NB4 (cell line): ENCODE data around the gene ADGRB2.
A peak's percentile ranks its signal among the peaks of the same experiment; 100 is the strongest.

Source experiments
- DNase-seq: peaks from one replicate; pipeline ENCODE4 v3.0.0; 2010; ENCODE audit warnings: low read depth
- H3K4me3 ChIP-seq: one replicate; pipeline ENCODE4 v1.5.1; 2011; ENCODE audit warnings: mild to moderate bottlenecking, low read depth, low read length, moderate library complexity
- CTCF ChIP-seq: IDR thresholded peaks from one replicate; pipeline ENCODE4 v1.5.1; 2012; ENCODE audit warnings: low read depth, low read length
- MAX ChIP-seq: IDR thresholded peaks from 2 replicates; pipeline ENCODE4 v1.6.1; 2011; ENCODE audit warnings: low read depth, low read length
- MYC ChIP-seq: IDR thresholded peaks from 2 replicates; pipeline ENCODE4 v1.6.1; 2011; ENCODE audit warnings: low read depth, low read length
- POLR2A ChIP-seq: IDR thresholded peaks from 2 replicates; pipeline ENCODE4 v1.6.1; 2011; ENCODE audit warnings: mild to moderate bottlenecking; ENCODE audit not compliant: insufficient read length; ENCODE audit errors: extremely low read depth

The ADGRB2 gene

GRCh38 chr1:31689854-31690253 is 74.3 kb downstream of the ADGRB2 start:
- TF ChIP-seq CTCF (no peak), POLR2A (no peak), MAX (no peak), MYC (no peak)
- H3K4me3 ChIP-seq, result no peak overlapping the region
- no peak for DNase-seq

GRCh38 chr1:31689379-31689778 is 74.8 kb downstream of the ADGRB2 start:
- no peak for DNase-seq
- no peak overlapping the region for H3K4me3 ChIP-seq
- no peak for TF ChIP-seq POLR2A
- no peak for TF ChIP-seq CTCF
- TF ChIP-seq MAX, result no peak
- no peak for TF ChIP-seq MYC

- TF ChIP-seq MYC (no peak), POLR2A (no peak), MAX (no peak), CTCF (no peak)
- no peak for DNase-seq
- H3K4me3 ChIP-seq, result no peak overlapping the region
These were observed 75.8 kb downstream of the ADGRB2 start for GRCh38 chr1:31688233-31688918.

GRCh38 chr1:31687601-31688000 is 76.5 kb downstream of the ADGRB2 start:
- no peak for DNase-seq
- TF ChIP-seq MAX (no peak), CTCF (no peak), POLR2A (no peak), MYC (no peak)
- no peak overlapping the region for H3K4me3 ChIP-seq

GRCh38 chr1:31685795-31686194 is 78.3 kb downstream of the ADGRB2 start:
- DNase-seq, result no peak
- TF ChIP-seq CTCF, result no peak
- TF ChIP-seq MAX, result no peak
- no peak for TF ChIP-seq POLR2A
- TF ChIP-seq MYC, result no peak
- no peak overlapping the region for H3K4me3 ChIP-seq

GRCh38 chr1:31683997-31684396 is 80.1 kb downstream of the ADGRB2 start:
- TF ChIP-seq POLR2A (no peak), MYC (no peak), CTCF (peak; percentile 51), MAX (no peak)
- no peak overlapping the region for H3K4me3 ChIP-seq
- no peak for DNase-seq
